Heart right ventricle (tissue), 16 donors: ENCODE results near the gene SPAG17. TPM values are rescaled to one million over a fixed set of nuclear protein-coding genes. Genes with fewer than 3 reads are reported as not detected.
A peak's percentile ranks its signal among the peaks of the same experiment; 100 is the strongest.

Experiments used
- ATAC-seq, 8 donors: fragments of 200-7000 bp; cut with Tn5 transposase; one replicate each; pipeline ENCODE4 v1.9.1; 2020; ENCODE audit warnings: mild to moderate bottlenecking in 8 of 8, moderate library complexity in 8 of 8, moderate number of reproducible peaks in 1 of 8
- DNase-seq, 2 donors: peaks; one replicate each; pipeline ENCODE4 v3.0.0-alpha.2; 2020
- H3K27ac ChIP-seq, 10 donors: fragments of 200-600 bp; sonication (generic) in 2 of 10; one replicate each; pipeline versions ENCODE4 v1.5.0 to v1.8.0; 2020 to 2022; ENCODE audit warnings: mild to moderate bottlenecking in 3 of 10
- H3K27me3 ChIP-seq, 7 donors: fragments of 200-600 bp; one replicate each; pipeline ENCODE4 v1.8.0; 2021 to 2022; ENCODE audit warnings: mild to moderate bottlenecking in 2 of 7
- H3K36me3 ChIP-seq, 9 donors: fragments of 200-600 bp; sonication (generic) in 1 of 9; one replicate each; pipeline versions ENCODE4 v1.5.0 to v1.8.0; 2020 to 2022; ENCODE audit warnings: mild to moderate bottlenecking in 2 of 9
- H3K4me1 ChIP-seq, 9 donors: fragments of 200-600 bp; sonication (generic) in 1 of 9; one replicate each; pipeline versions ENCODE4 v1.5.0 to v1.8.0; 2020 to 2022; ENCODE audit warnings: mild to moderate bottlenecking in 4 of 9
- H3K4me3 ChIP-seq, 10 donors: fragments of 200-600 bp; sonication (generic) in 2 of 10; one replicate each; pipeline versions ENCODE4 v1.5.0 to v1.8.0; 2020 to 2022; ENCODE audit warnings: mild to moderate bottlenecking in 7 of 10, moderate library complexity in 2 of 10
- H3K9me3 ChIP-seq, 11 donors: fragments of 200-600 bp in 10 of 11; sonication (generic) in 2 of 11; one replicate each; pipeline versions ENCODE4 v1.5.0 to v1.8.0; 2013 to 2022; ENCODE audit warnings: mild to moderate bottlenecking in 2 of 11, control low read depth in 1 of 11, moderate library complexity in 1 of 11
- WGBS, 2 donors: extraction: QIAGEN DNeasy Blood & Tissue Kit; methylation state at CpG; one replicate each; pipeline ENCODE4 v1.1.7; 2013; ENCODE audit warnings: inconsistent platforms in 1 of 2; 5-methylcytosine and 5-hydroxymethylcytosine counted together
- intact Hi-C, 10 donors: fragments of 100-400 bp; cut with DNase I; formaldehyde crosslinking; loops; one replicate each; pipeline versions ENCODE4 v1.11.1 to v1.14.2; 2022
- polyA plus RNA-seq, 2 donors: library from polyadenylated mRNA; stranded (reverse); fragments of 200-250 nt; gene quantifications; one replicate each; pipeline ENCODE4 v1.2.3, GENCODE V29; 2013
- total RNA-seq, 10 donors: library from RNA; stranded (reverse); fragmentation: NEBNext Ultra II Directional in 3 of 10; extraction: Animal tissue kit (Norgen Biotek cat#: 25700) in 3 of 10; gene quantifications; one replicate each; pipeline versions ENCODE4 v1.2.1 to v1.2.4, GENCODE V29; 2021 to 2023
- TF ChIP-seq, protein P1 (sequence below), 9 donors: fragments of 200-600 bp; sonication (generic) in 2 of 9; IDR thresholded peaks; one replicate each; pipeline versions ENCODE4 v1.5.0 to v1.8.0; 2021 to 2022; ENCODE audit warnings: antibody characterized with exemption in 9 of 9, mild to moderate bottlenecking in 5 of 9, moderate library complexity in 1 of 9
- donor health status: Arrhythmogenic right ventricular cardiomyopathy.
- donor health status: ischemic (EF 13 %, LVEDD 7.1; RV severe dilation, severe dysfunction).
- donor health status: healthy with polysubstance abuse.
- donor health status: DM: no; HTN: yes; CAD: no.
- donor health status: DM: no; HTN: no; CAD: no.
- donor health status: ischemic (EF 25% LVEDD 6.9; RV normal size, moderate dysfunction).
- donor health status: ischemic (EF 25% LVEDD 5.7; RV mildly dilated, moderate dysfunction).
- donor health status: healthy.
- donor health status: DM: yes; HTN: yes; CAD: no.
- donor health status: Ischemic cardiomyopathy.
- donor health status: ischemic (EF 35%, LVEDD 5.7; RV mildly dilated, moderate dysfunction).
- donor health status: nonischemic (EF 11% LVEDD 7.7; RV severe dilation, severe dysfunction).
- donor health status: DM: yes; HTN: yes; CAD: no.
- donor health status: PGD.
- donor health status: ischemic (EF 29% LVEDD 5.4; RV normal size, mild dysfunction).
- donor health status: nonischemic (EF 23%, LVEDD 6.1; RV moderate dilation, normal function).

The SPAG17 gene
- total and polyA plus RNA-seq, 12 donors: 0.01 to 0.06 TPM; not detected in 10

DNA sequence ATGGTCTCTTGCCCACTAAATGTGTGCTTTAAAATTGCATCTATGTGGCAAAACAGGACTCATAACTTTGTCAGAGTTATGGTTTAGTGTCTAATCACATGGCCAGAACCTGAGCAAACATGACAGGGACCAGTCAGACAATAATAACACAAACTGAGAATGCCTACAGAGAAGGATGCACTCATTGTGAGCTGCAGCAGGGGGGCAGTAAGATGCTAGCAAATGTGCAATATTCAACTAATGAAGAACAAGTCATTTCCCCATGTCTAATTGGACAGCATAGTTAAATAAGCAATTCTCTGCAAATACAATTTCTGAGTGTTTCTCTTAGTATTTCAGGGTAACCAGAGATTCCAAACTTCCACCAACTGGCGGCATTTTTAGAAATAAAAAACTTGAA, 30.8 kb downstream of the SPAG17 start:
- no peak for ATAC-seq
- TF ChIP-seq, protein P1, sequence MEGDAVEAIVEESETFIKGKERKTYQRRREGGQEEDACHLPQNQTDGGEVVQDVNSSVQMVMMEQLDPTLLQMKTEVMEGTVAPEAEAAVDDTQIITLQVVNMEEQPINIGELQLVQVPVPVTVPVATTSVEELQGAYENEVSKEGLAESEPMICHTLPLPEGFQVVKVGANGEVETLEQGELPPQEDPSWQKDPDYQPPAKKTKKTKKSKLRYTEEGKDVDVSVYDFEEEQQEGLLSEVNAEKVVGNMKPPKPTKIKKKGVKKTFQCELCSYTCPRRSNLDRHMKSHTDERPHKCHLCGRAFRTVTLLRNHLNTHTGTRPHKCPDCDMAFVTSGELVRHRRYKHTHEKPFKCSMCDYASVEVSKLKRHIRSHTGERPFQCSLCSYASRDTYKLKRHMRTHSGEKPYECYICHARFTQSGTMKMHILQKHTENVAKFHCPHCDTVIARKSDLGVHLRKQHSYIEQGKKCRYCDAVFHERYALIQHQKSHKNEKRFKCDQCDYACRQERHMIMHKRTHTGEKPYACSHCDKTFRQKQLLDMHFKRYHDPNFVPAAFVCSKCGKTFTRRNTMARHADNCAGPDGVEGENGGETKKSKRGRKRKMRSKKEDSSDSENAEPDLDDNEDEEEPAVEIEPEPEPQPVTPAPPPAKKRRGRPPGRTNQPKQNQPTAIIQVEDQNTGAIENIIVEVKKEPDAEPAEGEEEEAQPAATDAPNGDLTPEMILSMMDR (IDR thresholded peaks at IDR 0.05): peak in 5 of 9 donors; percentile 16 to 37 (median 23)
- intact Hi-C loops: loop anchor here in 6 of 10 donors (5.0 to 10.0 kb wide), 5 partner anchors 643 to 1213 kb away; partner anchors contain the start of gene HAO2 (in 2 of the 6)

DNA sequence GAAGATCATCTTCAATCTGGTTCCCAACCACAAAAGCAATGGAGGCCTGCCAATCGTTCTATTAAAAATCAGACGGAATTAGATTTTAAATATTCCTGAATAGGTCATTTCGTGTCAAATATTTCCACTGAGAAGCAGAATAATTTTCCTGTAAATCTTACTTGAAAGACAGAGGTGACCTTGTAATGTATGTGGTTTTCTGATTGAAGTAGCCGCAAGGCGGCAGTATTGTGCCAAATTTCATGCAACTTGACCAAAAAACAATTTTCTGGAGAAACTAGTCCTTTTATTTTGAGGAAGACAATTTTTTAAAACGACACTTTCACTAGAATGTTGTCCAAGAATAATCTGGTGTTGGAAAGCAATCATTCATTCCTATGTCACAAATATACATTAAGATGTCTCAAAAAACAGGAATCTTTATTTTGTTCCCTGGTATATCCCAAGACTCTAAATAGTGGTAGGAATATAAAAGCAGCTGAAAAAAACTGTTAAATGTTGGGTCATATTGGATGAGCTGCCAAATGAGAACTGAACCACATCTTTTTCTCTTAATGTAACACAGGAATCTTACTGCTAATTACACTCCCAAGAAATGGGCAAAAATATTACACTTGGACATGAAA, 33.6 kb downstream of the SPAG17 start:
- Histone ChIP-seq H3K4me3 (no peak overlapping the region), H3K27me3 (peaks cover 0 to 4% (median 0%) of the 10 kb centered on the region in 7 donors), H3K36me3 (no peaks in the 10 kb centered on the region), H3K9me3 (no peaks in the 10 kb centered on the region), H3K4me1 (no peaks in the 10 kb centered on the region), H3K27ac (no peak overlapping the region)
- intact Hi-C loops: loop anchor here in 6 of 10 donors (5.0 to 10.0 kb wide), 5 partner anchors 646 to 1216 kb away; partner anchors contain the start of gene HAO2 (in 2 of the 6)
- TF ChIP-seq, protein P1 (IDR thresholded peaks at IDR 0.05): peak in 8 of 9 donors; percentile 41 to 75 (median 65)
- ATAC-seq (no peak), DNase-seq (peak in 1 of 2 donors; percentile 23)
- 0 to 1% methylated on average over 6 of the region's 6 CpGs for WGBS, 2 donors

More for the DNA sequence above, 30.8 kb downstream of the SPAG17 start:
- Histone ChIP-seq H3K27ac (no peak overlapping the region), H3K36me3 (no peaks in the 10 kb centered on the region), H3K9me3 (no peaks in the 10 kb centered on the region), H3K4me1 (no peaks in the 10 kb centered on the region), H3K4me3 (no peak overlapping the region), H3K27me3 (peaks cover 0 to 5% (median 0%) of the 10 kb centered on the region in 7 donors)
- WGBS, 2 donors: 84 to 89% methylated on average over 1 of the region's 1 CpG
- DNase-seq: no peak

DNA sequence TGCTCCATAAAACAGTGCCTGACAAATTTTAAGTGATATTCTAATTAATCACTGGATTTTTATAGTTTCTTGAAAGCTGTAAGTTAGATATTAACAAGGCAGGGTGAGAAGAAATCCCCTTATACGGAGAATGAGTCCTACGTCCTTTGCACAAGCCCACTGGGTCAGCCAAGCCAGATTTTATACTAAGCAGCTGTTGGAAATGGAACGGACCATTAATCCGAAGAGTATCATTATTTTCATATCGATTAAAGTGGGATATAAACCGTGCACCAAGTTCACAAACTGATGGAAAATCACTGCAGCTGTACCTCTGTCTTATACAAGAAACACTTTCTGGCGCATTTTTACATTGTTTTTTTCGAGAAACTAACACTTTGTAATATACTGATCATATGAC, 35.2 kb downstream of the SPAG17 start:
- Histone ChIP-seq H3K27me3 (no peaks in the 10 kb centered on the region), H3K27ac (no peak overlapping the region), H3K36me3 (no peaks in the 10 kb centered on the region), H3K9me3 (no peaks in the 10 kb centered on the region), H3K4me3 (no peak overlapping the region), H3K4me1 (no peaks in the 10 kb centered on the region)
- intact Hi-C loops: loop anchor here in 7 of 10 donors (5.0 to 10.0 kb wide), 5 partner anchors 648 to 1218 kb away; partner anchors contain the start of gene HAO2 (in 2 of the 7)
- TF ChIP-seq, protein P1 (IDR thresholded peaks at IDR 0.05): no peak
- WGBS, 2 donors: 85 to 92% methylated on average over 8 of the region's 8 CpGs
- ATAC-seq (no peak), DNase-seq (no peak)

DNA sequence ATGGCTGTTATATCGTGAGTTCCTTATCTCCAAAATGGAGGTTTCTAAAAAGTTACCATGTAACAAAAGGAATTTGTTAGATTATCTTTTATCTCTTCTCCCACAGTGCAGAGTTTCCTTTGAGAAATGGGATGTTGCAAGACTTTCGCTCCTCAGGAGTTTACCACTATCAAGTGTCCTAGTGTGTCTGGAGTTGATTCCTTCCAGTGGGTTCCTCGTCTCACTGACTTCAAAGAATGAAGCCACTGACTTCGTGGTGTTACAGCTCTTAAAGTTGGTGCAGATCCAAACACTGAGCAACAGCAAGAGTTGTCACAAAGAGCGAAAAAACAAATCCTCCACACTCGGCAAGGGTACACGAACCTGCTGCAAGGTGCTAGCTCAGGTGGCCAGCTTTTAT, 37.0 kb downstream of the SPAG17 start:
- DNase-seq (no peak), ATAC-seq (no peak)
- no peaks in the 10 kb centered on the region for H3K36me3 ChIP-seq
- H3K4me3 ChIP-seq: no peak overlapping the region
- H3K9me3 ChIP-seq: no peaks in the 10 kb centered on the region
- H3K27ac ChIP-seq: no peak overlapping the region
- H3K27me3 ChIP-seq: no peaks in the 10 kb centered on the region
- intact Hi-C loops: loop anchor here in 1 of 10 donors (5.0 kb wide), 1 partner anchor 859 kb away; no protein-coding TSS in a partner anchor
- TF ChIP-seq, protein P1 (IDR thresholded peaks at IDR 0.05): no peak
- no peaks in the 10 kb centered on the region for H3K4me1 ChIP-seq
- 52 to 66% methylated on average over 7 of the region's 7 CpGs for WGBS, 2 donors
